BLaER1 treated with 17β-estradiol and CSF1 and Interleukin-3, amounts not matched to agents 10 nM and 100 nM (cell line): ENCODE measurements around the gene TYR.

Experiments
- H3K27ac ChIP-seq, 11 experiments: shearing (Covaris generic); formaldehyde crosslinking; 2 replicates each; pipeline ENCODE4 v1.8.1; 2022
- H3K27me3 ChIP-seq, 11 experiments: shearing (Covaris generic); formaldehyde crosslinking; 2 replicates each; pipeline ENCODE4 v1.8.1; 2022
- H3K36me3 ChIP-seq, 11 experiments: shearing (Covaris generic); formaldehyde crosslinking; 2 replicates each; pipeline ENCODE4 v1.8.1; 2022
- H3K4me1 ChIP-seq, 10 experiments: shearing (Covaris generic); formaldehyde crosslinking; 2 replicates each; pipeline ENCODE4 v1.8.1; 2022
- H3K4me2 ChIP-seq, 11 experiments: shearing (Covaris generic); formaldehyde crosslinking; 2 replicates each; pipeline ENCODE4 v1.8.1; 2022
- H3K4me3 ChIP-seq, 10 experiments: shearing (Covaris generic); formaldehyde crosslinking; 2 replicates each; pipeline ENCODE4 v1.8.1; 2022
- H3K9ac ChIP-seq, 11 experiments: shearing (Covaris generic); formaldehyde crosslinking; 2 replicates each; pipeline ENCODE4 v1.8.1; 2022
- H3K9me3 ChIP-seq, 11 experiments: shearing (Covaris generic); formaldehyde crosslinking; replicated peaks in 1 of 11; 2 replicates each; pipeline ENCODE4 v1.8.1; 2022
- H4K20me1 ChIP-seq, 11 experiments: shearing (Covaris generic); formaldehyde crosslinking; 2 replicates each; pipeline ENCODE4 v1.8.1; 2022
- Cebpa-rat ChIP-seq, 11 experiments: shearing (Covaris generic); IDR thresholded peaks; 2 replicates each; pipeline ENCODE4 v1.8.1; 2022

Gene TYR

DNA sequence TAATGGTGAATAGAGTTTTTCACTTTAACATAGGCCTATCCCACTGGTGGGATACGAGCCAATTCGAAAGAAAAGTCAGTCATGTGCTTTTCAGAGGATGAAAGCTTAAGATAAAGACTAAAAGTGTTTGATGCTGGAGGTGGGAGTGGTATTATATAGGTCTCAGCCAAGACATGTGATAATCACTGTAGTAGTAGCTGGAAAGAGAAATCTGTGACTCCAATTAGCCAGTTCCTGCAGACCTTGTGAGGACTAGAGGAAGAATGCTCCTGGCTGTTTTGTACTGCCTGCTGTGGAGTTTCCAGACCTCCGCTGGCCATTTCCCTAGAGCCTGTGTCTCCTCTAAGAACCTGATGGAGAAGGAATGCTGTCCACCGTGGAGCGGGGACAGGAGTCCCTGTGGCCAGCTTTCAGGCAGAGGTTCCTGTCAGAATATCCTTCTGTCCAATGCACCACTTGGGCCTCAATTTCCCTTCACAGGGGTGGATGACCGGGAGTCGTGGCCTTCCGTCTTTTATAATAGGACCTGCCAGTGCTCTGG, at the start of gene TYR:
TSS of gene TYR (plus strand) at position 185 of the 541 bp plus-strand sequence. CDS start at position 264, 79 bp downstream.
- Histone ChIP-seq H3K4me1 (peaks cover 4 to 10% (median 8%) of the 10 kb centered on the region in 10 experiments; a peak in 16 of 20 replicates), H3K27ac (no peak within 1 kb of the TSS), H4K20me1 (no peaks in the 10 kb centered on the region), H3K27me3 (no peaks in the 10 kb centered on the region), H3K9ac (no peak within 1 kb of the TSS), H3K4me2 (no peak within 1 kb of the TSS), H3K9me3 (no peaks in the 10 kb centered on the region), H3K36me3 (no peaks in the 10 kb centered on the region), H3K4me3 (no peak within 1 kb of the TSS)
- no peak for TF ChIP-seq Cebpa-rat (IDR thresholded peaks at IDR 0.05)

GRCh38 chr11:89136606-89137005, 41.1 kb upstream of the TYR start:
- no peak for TF ChIP-seq Cebpa-rat (IDR thresholded peaks at IDR 0.05)
- H3K4me3 ChIP-seq: no peak overlapping the region
- no peak overlapping the region for H3K9ac ChIP-seq
- no peaks in the 10 kb centered on the region for H3K36me3 ChIP-seq
- H3K9me3 ChIP-seq: no peaks in the 10 kb centered on the region
- no peaks in the 10 kb centered on the region for H3K27me3 ChIP-seq
- no peak overlapping the region for H3K4me2 ChIP-seq
- H3K27ac ChIP-seq: no peak overlapping the region
- no peaks in the 10 kb centered on the region for H3K4me1 ChIP-seq
- H4K20me1 ChIP-seq: no peaks in the 10 kb centered on the region

DNA sequence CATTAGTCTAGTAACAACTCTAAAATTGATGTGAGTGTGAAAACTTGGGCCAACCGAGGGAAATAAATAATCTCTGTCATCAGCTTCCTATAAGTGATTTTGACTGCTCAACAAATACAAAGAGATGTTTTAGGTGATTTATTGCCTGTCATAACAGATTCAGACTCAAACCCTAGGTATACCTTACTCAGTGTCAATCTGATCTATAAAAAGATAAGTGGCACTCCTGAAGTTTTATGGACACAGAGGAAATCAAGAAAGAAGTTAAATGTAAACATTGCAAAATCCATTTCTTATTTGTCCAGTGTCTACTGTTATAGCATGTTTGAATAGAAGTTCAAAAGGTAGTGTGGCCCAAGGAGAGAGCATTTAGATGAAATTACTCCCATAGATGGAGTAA, 30.4 kb upstream of the TYR start:
- Histone ChIP-seq H3K9ac (no peak overlapping the region), H3K36me3 (no peaks in the 10 kb centered on the region), H3K27me3 (no peaks in the 10 kb centered on the region), H3K4me3 (no peak overlapping the region), H3K9me3 (no peaks in the 10 kb centered on the region), H3K27ac (no peak overlapping the region), H3K4me1 (no peaks in the 10 kb centered on the region), H4K20me1 (no peaks in the 10 kb centered on the region), H3K4me2 (no peak overlapping the region)
- no peak for TF ChIP-seq Cebpa-rat (IDR thresholded peaks at IDR 0.05)

- no peak for TF ChIP-seq Cebpa-rat (IDR thresholded peaks at IDR 0.05)
Observed at GRCh38 chr11:89159974-89160373, 17.7 kb upstream of the TYR start.

GRCh38 chr11:89161949-89162348, 15.7 kb upstream of the TYR start:
- Histone ChIP-seq H3K4me1 (no peaks in the 10 kb centered on the region), H3K27me3 (no peaks in the 10 kb centered on the region), H3K9ac (no peak overlapping the region), H3K36me3 (no peaks in the 10 kb centered on the region), H3K27ac (no peak overlapping the region), H3K4me3 (no peak overlapping the region), H3K9me3 (no peaks in the 10 kb centered on the region), H4K20me1 (no peaks in the 10 kb centered on the region), H3K4me2 (no peak overlapping the region)
- TF ChIP-seq Cebpa-rat (IDR thresholded peaks at IDR 0.05): no peak

More at GRCh38 chr11:89159974-89160373, 17.7 kb upstream of the TYR start:
- H3K4me1 ChIP-seq: no peaks in the 10 kb centered on the region
- H3K9ac ChIP-seq: no peak overlapping the region
- no peaks in the 10 kb centered on the region for H4K20me1 ChIP-seq
- H3K27me3 ChIP-seq: no peaks in the 10 kb centered on the region
- no peak overlapping the region for H3K4me2 ChIP-seq
- H3K27ac ChIP-seq: no peak overlapping the region
- H3K36me3 ChIP-seq: no peaks in the 10 kb centered on the region
- H3K9me3 ChIP-seq: no peaks in the 10 kb centered on the region
- H3K4me3 ChIP-seq: no peak overlapping the region

- Histone ChIP-seq H3K4me2 (no peak overlapping the region), H4K20me1 (no peaks in the 10 kb centered on the region), H3K27ac (no peak overlapping the region), H3K9me3 (no peaks in the 10 kb centered on the region), H3K4me1 (no peaks in the 10 kb centered on the region), H3K36me3 (no peaks in the 10 kb centered on the region), H3K4me3 (no peak overlapping the region), H3K9ac (no peak overlapping the region), H3K27me3 (no peaks in the 10 kb centered on the region)
- TF ChIP-seq Cebpa-rat (IDR thresholded peaks at IDR 0.05): no peak
Observed at GRCh38 chr11:89163686-89164085, 14.0 kb upstream of the TYR start.

GRCh38 chr11:89168396-89168795, 9.3 kb upstream of the TYR start:
- TF ChIP-seq Cebpa-rat (IDR thresholded peaks at IDR 0.05): no peak

DNA sequence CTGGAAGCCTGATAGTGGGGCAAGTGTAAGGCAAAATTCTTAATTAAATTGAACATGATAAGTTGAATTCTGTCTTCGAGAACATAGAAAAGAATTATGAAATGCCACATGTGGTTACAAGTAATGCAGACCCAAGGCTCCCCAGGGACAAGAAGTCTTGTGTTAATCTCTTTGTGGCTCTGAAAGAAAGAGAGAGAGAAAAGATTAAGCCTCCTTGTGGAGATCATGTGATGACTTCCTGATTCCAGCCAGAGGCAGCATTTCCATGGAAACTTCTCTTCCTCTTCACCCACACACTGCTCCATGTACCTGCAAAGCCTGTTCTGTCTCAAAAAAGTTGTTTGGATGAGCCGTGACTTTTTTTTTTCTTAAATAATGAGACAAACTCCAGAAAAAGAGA, 1.9 kb upstream of the TYR start:
- H3K9me3 ChIP-seq: no peaks in the 10 kb centered on the region
- no peaks in the 10 kb centered on the region for H4K20me1 ChIP-seq
- no peak overlapping the region for H3K4me3 ChIP-seq
- H3K36me3 ChIP-seq: no peaks in the 10 kb centered on the region
- H3K4me2 ChIP-seq: peak overlapping the region; percentile 1 to 46 (median 23); a peak in 14 of 22 replicates
- no peak for TF ChIP-seq Cebpa-rat (IDR thresholded peaks at IDR 0.05)
- H3K27me3 ChIP-seq: no peaks in the 10 kb centered on the region
- H3K9ac ChIP-seq: no peak overlapping the region
- H3K27ac ChIP-seq: no peak overlapping the region
- peaks cover 4 to 10% (median 8%) of the 10 kb centered on the region in 10 experiments; a peak in 16 of 20 replicates for H3K4me1 ChIP-seq

More at GRCh38 chr11:89168396-89168795, 9.3 kb upstream of the TYR start:
- Histone ChIP-seq H3K4me3 (no peak overlapping the region), H3K4me2 (no peak overlapping the region), H3K9ac (no peak overlapping the region), H3K27me3 (no peaks in the 10 kb centered on the region), H3K36me3 (no peaks in the 10 kb centered on the region), H3K9me3 (no peaks in the 10 kb centered on the region), H3K4me1 (no peaks in the 10 kb centered on the region), H3K27ac (no peak overlapping the region), H4K20me1 (no peaks in the 10 kb centered on the region)

GRCh38 chr11:89176938-89177337, 737 bp upstream of the TYR start:
- H3K9me3 ChIP-seq: no peaks in the 10 kb centered on the region
- no peaks in the 10 kb centered on the region for H4K20me1 ChIP-seq
- no peak overlapping the region for H3K4me3 ChIP-seq
- peaks cover 4 to 10% (median 8%) of the 10 kb centered on the region in 10 experiments; a peak in 16 of 20 replicates for H3K4me1 ChIP-seq
- TF ChIP-seq Cebpa-rat (IDR thresholded peaks at IDR 0.05): no peak
- H3K9ac ChIP-seq: no peak overlapping the region
- no peak overlapping the region for H3K27ac ChIP-seq
- no peak overlapping the region for H3K4me2 ChIP-seq
- no peaks in the 10 kb centered on the region for H3K36me3 ChIP-seq
- no peaks in the 10 kb centered on the region for H3K27me3 ChIP-seq

DNA sequence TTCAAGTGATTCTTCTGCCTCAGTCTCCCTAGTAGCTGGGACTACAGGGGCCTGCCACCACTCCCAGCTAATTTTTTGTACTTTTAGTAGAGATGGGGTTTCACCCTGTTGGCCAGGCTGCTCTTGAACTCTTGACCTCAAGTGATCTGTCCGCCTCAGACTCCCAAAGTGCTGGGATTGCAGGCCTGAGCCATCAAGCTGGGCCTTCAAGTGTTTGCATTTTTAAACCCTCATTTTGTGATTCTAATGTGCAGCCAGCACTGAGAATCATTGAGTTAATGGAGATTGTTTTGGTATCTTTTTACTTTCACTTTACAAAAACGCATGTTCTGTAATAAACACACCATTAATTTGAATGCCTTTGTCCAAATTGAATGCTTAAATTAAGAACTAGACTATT, 3.4 kb downstream of the TYR start:
- H3K4me2 ChIP-seq: peak overlapping the region in 3 of 11 experiments; percentile 7 to 34 (median 18); a peak in 2 of 22 replicates
- no peak overlapping the region for H3K9ac ChIP-seq
- no peaks in the 10 kb centered on the region for H3K27me3 ChIP-seq
- no peak overlapping the region for H3K4me3 ChIP-seq
- H3K9me3 ChIP-seq: no peaks in the 10 kb centered on the region
- H3K4me1 ChIP-seq: peaks cover 0 to 1% (median 0%) of the 10 kb centered on the region in 10 experiments; a peak in 1 of 20 replicates
- H3K36me3 ChIP-seq: no peaks in the 10 kb centered on the region
- H3K27ac ChIP-seq: no peak overlapping the region
- TF ChIP-seq Cebpa-rat (IDR thresholded peaks at IDR 0.05): no peak
- H4K20me1 ChIP-seq: no peaks in the 10 kb centered on the region
